Panc1 (cell line): Measurements from ENCODE around the gene CLPX.

Experiments
- POLR2AphosphoS5 ChIP-seq: IDR thresholded peaks from 2 replicates; pipeline ENCODE4 v1.6.1; 2012; ENCODE audit warnings: mild to moderate bottlenecking, low read depth, low read length, moderate library complexity
- TF ChIP-seq, protein P1 (sequence below): fragments of 450-650 bp; IDR thresholded peaks from 2 replicates; pipeline ENCODE4 v1.5.1; 2017; ENCODE audit warnings: mild to moderate bottlenecking

DNA sequence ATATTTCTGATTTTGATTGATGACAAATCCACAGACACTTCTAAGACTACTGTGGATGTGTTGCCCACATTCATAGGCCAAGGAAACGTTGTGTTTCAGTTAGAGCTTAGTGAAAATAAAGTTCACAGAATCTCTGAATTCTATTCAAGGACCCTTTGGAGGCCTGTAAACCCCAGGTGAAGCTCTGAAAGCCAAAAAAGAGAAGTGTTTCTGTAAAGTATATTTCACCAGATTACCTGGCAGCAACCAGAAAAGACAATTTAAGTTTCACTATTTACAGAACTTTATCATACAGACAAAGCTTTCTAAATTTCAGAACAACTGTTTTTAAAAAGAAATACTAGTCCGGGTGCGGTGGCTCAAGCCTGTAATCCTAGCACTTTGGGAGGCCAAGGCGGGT lies 2.6 kb downstream of the CLPX start:
- no peak for TF ChIP-seq POLR2AphosphoS5
- TF ChIP-seq, protein P1, sequence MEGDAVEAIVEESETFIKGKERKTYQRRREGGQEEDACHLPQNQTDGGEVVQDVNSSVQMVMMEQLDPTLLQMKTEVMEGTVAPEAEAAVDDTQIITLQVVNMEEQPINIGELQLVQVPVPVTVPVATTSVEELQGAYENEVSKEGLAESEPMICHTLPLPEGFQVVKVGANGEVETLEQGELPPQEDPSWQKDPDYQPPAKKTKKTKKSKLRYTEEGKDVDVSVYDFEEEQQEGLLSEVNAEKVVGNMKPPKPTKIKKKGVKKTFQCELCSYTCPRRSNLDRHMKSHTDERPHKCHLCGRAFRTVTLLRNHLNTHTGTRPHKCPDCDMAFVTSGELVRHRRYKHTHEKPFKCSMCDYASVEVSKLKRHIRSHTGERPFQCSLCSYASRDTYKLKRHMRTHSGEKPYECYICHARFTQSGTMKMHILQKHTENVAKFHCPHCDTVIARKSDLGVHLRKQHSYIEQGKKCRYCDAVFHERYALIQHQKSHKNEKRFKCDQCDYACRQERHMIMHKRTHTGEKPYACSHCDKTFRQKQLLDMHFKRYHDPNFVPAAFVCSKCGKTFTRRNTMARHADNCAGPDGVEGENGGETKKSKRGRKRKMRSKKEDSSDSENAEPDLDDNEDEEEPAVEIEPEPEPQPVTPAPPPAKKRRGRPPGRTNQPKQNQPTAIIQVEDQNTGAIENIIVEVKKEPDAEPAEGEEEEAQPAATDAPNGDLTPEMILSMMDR, result no peak
